ENCODE data around the gene LRRC75A.

LRRC75A gene

GRCh38 chr17:16474012-16474725 lies 17.8 kb downstream of the LRRC75A start:
- TF ChIP-seq JUND (IDR thresholded peaks at IDR 0.05; ENCODE audit: low read depth): no peak
- DNase-seq (ENCODE audit: low read depth in 1 of 2, low spot score in 1 of 2): no peak
- in situ Hi-C loops (cut with HindIII; ENCODE audit: low pct_unique_long_range_greater_than_20kb, low sequenced_read_pairs): no loop called here

GRCh38 chr17:16473044-16474011 lies 18.7 kb downstream of the LRRC75A start:
- DNase-seq (ENCODE audit: low read depth in 1 of 2, low spot score in 1 of 2): no peak
- in situ Hi-C loops (cut with HindIII; ENCODE audit: low pct_unique_long_range_greater_than_20kb, low sequenced_read_pairs): no loop called here
- TF ChIP-seq JUND (IDR thresholded peaks at IDR 0.05; ENCODE audit: low read depth): no peak

GRCh38 chr17:16472539-16472938 lies 19.5 kb downstream of the LRRC75A start:
- no peak for DNase-seq (ENCODE audit: low read depth in 1 of 2, low spot score in 1 of 2)
- in situ Hi-C loops (cut with HindIII; ENCODE audit: low pct_unique_long_range_greater_than_20kb, low sequenced_read_pairs): no loop called here
- TF ChIP-seq JUND (IDR thresholded peaks at IDR 0.05; ENCODE audit: low read depth): no peak

DNA sequence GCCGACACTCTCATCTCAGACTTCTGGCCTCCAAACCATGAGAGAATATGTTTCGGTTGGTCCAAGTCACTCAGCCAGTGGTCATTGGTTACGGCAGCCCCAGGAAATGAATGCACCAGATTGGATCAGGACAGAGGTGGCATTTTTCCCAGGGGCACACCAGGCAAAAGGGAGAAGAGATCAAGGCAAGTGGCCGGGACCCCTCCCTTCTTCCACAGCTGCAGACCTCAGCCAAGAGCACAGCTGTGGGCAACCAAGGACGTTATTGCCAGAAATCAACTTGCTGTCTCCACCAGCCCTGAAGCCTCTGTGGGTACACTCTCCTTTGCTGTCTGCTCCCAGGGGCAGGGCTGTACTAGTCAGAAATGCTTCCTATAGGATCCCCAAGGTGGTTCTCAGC lies 20.7 kb downstream of the LRRC75A start:
- in situ Hi-C loops (cut with HindIII; ENCODE audit: low pct_unique_long_range_greater_than_20kb, low sequenced_read_pairs): no loop called here
- TF ChIP-seq JUND (IDR thresholded peaks at IDR 0.05; ENCODE audit: low read depth): no peak

GRCh38 chr17:16470265-16470664 lies 21.7 kb downstream of the LRRC75A start:
- no peak for DNase-seq (ENCODE audit: low read depth in 1 of 2, low spot score in 1 of 2)
- TF ChIP-seq JUND (IDR thresholded peaks at IDR 0.05; ENCODE audit: low read depth): no peak
- in situ Hi-C loops (cut with HindIII; ENCODE audit: low pct_unique_long_range_greater_than_20kb, low sequenced_read_pairs): no loop called here

More for the DNA sequence above, 20.7 kb downstream of the LRRC75A start:
- no peak for DNase-seq (ENCODE audit: low read depth in 1 of 2, low spot score in 1 of 2)

GRCh38 chr17:16468428-16468992 lies 23.5 kb downstream of the LRRC75A start:
- in situ Hi-C loops (cut with HindIII; ENCODE audit: low pct_unique_long_range_greater_than_20kb, low sequenced_read_pairs): no loop called here
- DNase-seq (ENCODE audit: low read depth in 1 of 2, low spot score in 1 of 2): no peak
- TF ChIP-seq JUND (IDR thresholded peaks at IDR 0.05; ENCODE audit: low read depth): no peak

GRCh38 chr17:16467886-16468285 lies 24.1 kb downstream of the LRRC75A start:
- no peak for DNase-seq (ENCODE audit: low read depth in 1 of 2, low spot score in 1 of 2)
- in situ Hi-C loops (cut with HindIII; ENCODE audit: low pct_unique_long_range_greater_than_20kb, low sequenced_read_pairs): no loop called here
- no peak for TF ChIP-seq JUND (IDR thresholded peaks at IDR 0.05; ENCODE audit: low read depth)

- DNase-seq (ENCODE audit: low read depth in 1 of 2, low spot score in 1 of 2): no peak
- TF ChIP-seq JUND (IDR thresholded peaks at IDR 0.05; ENCODE audit: low read depth): no peak
- in situ Hi-C loops (cut with HindIII; ENCODE audit: low pct_unique_long_range_greater_than_20kb, low sequenced_read_pairs): no loop called here
Measured at GRCh38 chr17:16467044-16467443, 24.9 kb downstream of the LRRC75A start.

DNA sequence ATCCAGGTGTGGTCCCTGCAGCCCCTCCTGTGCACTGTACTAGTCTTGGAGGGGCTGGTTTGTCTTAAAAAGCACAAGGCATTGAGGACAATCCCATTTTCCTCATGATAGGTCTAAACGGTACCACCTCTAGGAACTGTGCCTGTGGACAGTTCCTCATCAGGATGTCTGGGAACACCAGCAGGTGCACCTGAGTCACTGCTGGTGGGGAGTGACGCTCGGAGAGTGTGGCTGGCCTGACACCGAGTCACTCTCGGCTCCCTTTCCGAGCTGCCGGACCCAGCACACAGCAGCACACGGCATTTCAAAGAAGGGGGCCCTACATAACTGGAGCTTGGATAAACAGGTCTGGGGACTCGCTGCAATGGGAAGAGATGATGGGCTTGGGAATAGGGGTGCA lies 25.6 kb downstream of the LRRC75A start:
- TF ChIP-seq JUND (IDR thresholded peaks at IDR 0.05; ENCODE audit: low read depth): no peak
- in situ Hi-C loops (cut with HindIII; ENCODE audit: low pct_unique_long_range_greater_than_20kb, low sequenced_read_pairs): no loop called here
- no peak for DNase-seq (ENCODE audit: low read depth in 1 of 2, low spot score in 1 of 2)

- in situ Hi-C loops (cut with HindIII; ENCODE audit: low pct_unique_long_range_greater_than_20kb, low sequenced_read_pairs): no loop called here
- no peak for TF ChIP-seq JUND (IDR thresholded peaks at IDR 0.05; ENCODE audit: low read depth)
- no peak for DNase-seq (ENCODE audit: low read depth in 1 of 2, low spot score in 1 of 2)
Measured at GRCh38 chr17:16465861-16466338, 26.1 kb downstream of the LRRC75A start.

GRCh38 chr17:16465052-16465312 lies 27.0 kb downstream of the LRRC75A start:
- in situ Hi-C loops (cut with HindIII; ENCODE audit: low pct_unique_long_range_greater_than_20kb, low sequenced_read_pairs): no loop called here
- TF ChIP-seq JUND (IDR thresholded peaks at IDR 0.05; ENCODE audit: low read depth): no peak
- no peak for DNase-seq (ENCODE audit: low read depth in 1 of 2, low spot score in 1 of 2)

DNA sequence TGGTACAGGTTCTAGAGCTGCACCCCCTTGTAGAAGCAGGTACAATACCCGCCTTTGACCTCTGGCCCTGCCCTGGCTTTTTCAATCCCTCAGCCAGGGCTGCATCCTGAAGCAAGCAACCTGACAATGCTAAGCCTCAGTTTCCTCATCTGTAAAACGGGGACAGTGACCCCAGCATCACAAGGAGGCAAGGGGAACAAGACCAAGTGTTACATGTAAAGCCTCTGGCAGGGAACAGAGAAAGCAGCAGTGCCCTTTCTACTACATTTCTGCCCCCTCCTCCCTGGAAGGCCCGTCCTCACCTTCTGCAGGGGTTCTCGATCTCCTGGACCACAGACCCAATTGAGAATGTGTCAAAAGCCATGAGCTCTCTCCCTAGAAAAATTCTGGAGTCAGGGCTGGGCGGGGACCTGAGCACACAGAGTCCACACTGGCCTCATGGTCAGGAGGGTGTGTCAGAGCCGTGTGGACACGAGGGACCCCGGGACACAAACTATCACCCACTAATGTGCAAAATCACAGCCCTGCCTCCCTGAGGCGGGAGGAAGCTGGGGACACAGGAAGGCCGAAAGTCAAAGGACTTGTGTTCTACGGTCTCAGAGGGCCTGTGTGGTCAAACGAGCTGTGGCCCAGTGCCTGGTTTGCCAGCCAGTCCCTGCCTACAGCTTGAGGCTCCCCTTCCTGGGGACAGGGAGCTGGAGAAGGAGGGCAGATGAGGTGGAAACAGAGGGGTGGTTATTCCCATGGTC lies 27.5 kb downstream of the LRRC75A start:
- DNase-seq (ENCODE audit: low read depth in 1 of 2, low spot score in 1 of 2): no peak
- in situ Hi-C loops (cut with HindIII; ENCODE audit: low pct_unique_long_range_greater_than_20kb, low sequenced_read_pairs): no loop called here
- no peak for TF ChIP-seq JUND (IDR thresholded peaks at IDR 0.05; ENCODE audit: low read depth)

All from T47D (cell line).